Panc1 (cell line): ENCODE measurements around the gene EPHB2. TPM values are rescaled to one million over a fixed set of nuclear protein-coding genes. Genes with fewer than 3 reads are reported as not detected.

Experiments
- ATAC-seq: fragments of 200-7000 bp; cut with Tn5 transposase; 2 replicates; pipeline ENCODE4 v1.9.1; 2020; ENCODE audit warnings: mild to moderate bottlenecking, moderate library complexity
- BruUV-seq: library from RNA; stranded (reverse); fragments of 400-500 nt; replicated peaks from 2 replicates; lab custom pipeline; 2021; lab: Mats Ljungman, UMichigan
- CTCF ChIA-PET: fragments of 300-600 bp; sonication (Branson Sonifier 250); formaldehyde crosslinking; loops from one replicate; lab custom pipeline; 2022; ENCODE audit warnings: antibody characterized with exemption; lab: Charles Lee
- POLR2A ChIA-PET: fragments of 300-600 bp; sonication (Branson Sonifier 250); formaldehyde crosslinking; loops from one replicate; lab custom pipeline; 2022; ENCODE audit warnings: antibody characterized with exemption; lab: Charles Lee
- DNase-seq: peaks from one replicate; pipeline ENCODE4 v3.0.0-alpha.2; 2010; ENCODE audit warnings: low read depth, low spot score
- H3K27ac ChIP-seq: 2 replicates; pipeline ENCODE4 v1.5.1; 2011; ENCODE audit warnings: mild to moderate bottlenecking, low read length, inconsistent platforms
- H3K27me3 ChIP-seq: fragments of 200-500 bp; sonication (Bioruptor generic); 2 replicates; pipeline ENCODE4 v1.6.0; 2014; ENCODE audit warnings: low read length, inconsistent platforms; ENCODE audit not compliant: control insufficient read depth, insufficient read depth
- H3K36me3 ChIP-seq: fragments of 200-500 bp; sonication (Bioruptor generic); 2 replicates; pipeline ENCODE4 v1.5.1; 2014; ENCODE audit warnings: inconsistent platforms, mild to moderate bottlenecking, low read length, moderate library complexity; ENCODE audit not compliant: control insufficient read depth, insufficient read depth
- H3K4me1 ChIP-seq: 2 replicates; pipeline ENCODE4 v1.5.1; 2011; ENCODE audit warnings: inconsistent platforms, mild to moderate bottlenecking, low read length, moderate library complexity; ENCODE audit not compliant: control insufficient read depth, insufficient read depth
- H3K4me3 ChIP-seq, 2 experiments: 2 replicates each; pipeline ENCODE4 v1.5.1; 2011 to 2012; ENCODE audit warnings: low read depth in 2 of 2, low read length in 2 of 2, mild to moderate bottlenecking in 2 of 2, inconsistent platforms in 1 of 2, moderate library complexity in 1 of 2
- H3K9me3 ChIP-seq: fragments of 200-500 bp; sonication (Bioruptor generic); 2 replicates; pipeline ENCODE4 v1.5.1; 2014; ENCODE audit warnings: low read depth, mild to moderate bottlenecking, inconsistent platforms, low read length, moderate library complexity; ENCODE audit not compliant: control insufficient read depth, insufficient read depth
- POLR2AphosphoS5 ChIP-seq: IDR thresholded peaks from 2 replicates; pipeline ENCODE4 v1.6.1; 2012; ENCODE audit warnings: mild to moderate bottlenecking, low read depth, low read length, moderate library complexity
- REST ChIP-seq, 2 experiments: IDR thresholded peaks; 2 replicates each; pipeline ENCODE4 v1.6.1; 2011 to 2012; ENCODE audit warnings: low read depth in 2 of 2, control low read depth in 1 of 2, low read length in 1 of 2, mild to moderate bottlenecking in 1 of 2, moderate library complexity in 1 of 2; ENCODE audit not compliant: insufficient read depth in 1 of 2
- SIN3A ChIP-seq: IDR thresholded peaks from 2 replicates; pipeline ENCODE4 v1.6.1; 2012; ENCODE audit warnings: low read depth, mild to moderate bottlenecking, low read length, moderate library complexity, borderline replicate concordance; ENCODE audit not compliant: insufficient read depth
- TCF7L2 ChIP-seq: IDR thresholded peaks from 2 replicates; pipeline ENCODE4 v1.6.1; 2011; ENCODE audit warnings: mild to moderate bottlenecking, low read depth, low read length, inconsistent platforms
- in situ Hi-C: cut with HindIII; loops from 2 replicates; pipeline ENCODE4 v1.10.0; 2016; ENCODE audit warnings: low sequenced_read_pairs, low pct_unique_long_range_greater_than_20kb
- intact Hi-C: fragments of 100-400 bp; cut with micrococcal nuclease; formaldehyde crosslinking; loops from one replicate; pipeline ENCODE4 v1.10.0; 2022; ENCODE audit not compliant: unreplicated experiment
- total RNA-seq: library from RNA; stranded (reverse); gene quantifications from one replicate; pipeline ENCODE4 v1.2.1, GENCODE V29; 2021; ENCODE audit not compliant: unreplicated experiment
- TF ChIP-seq, protein P1 (sequence below): fragments of 450-650 bp; IDR thresholded peaks from 2 replicates; pipeline ENCODE4 v1.5.1; 2017; ENCODE audit warnings: mild to moderate bottlenecking

Gene EPHB2
- total RNA-seq, 1 experiment from 2014 or later = 29.0 TPM

DNA sequence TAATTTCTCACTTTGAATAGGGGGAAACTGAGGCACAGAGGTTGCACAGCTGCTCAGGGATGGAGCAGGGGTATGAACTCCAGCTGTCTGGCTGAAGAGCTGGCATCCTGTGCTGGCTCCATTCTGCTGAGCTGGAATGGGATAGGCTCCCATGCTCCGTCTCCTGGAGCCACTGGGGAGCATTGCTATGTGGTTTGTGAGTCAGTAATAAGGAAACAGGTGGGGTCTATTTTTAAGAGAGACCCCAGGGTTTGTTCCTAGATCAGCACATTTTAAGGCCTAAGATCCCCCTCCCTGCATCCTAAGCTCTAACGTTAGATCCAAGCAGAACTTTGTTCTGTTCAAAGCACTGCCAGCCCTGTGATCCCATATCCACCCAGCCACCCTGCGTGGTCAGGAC lies 189.8 kb downstream of the EPHB2 start:
- no TSS peak for BruUV-seq
- Histone ChIP-seq H3K36me3 (no peaks in the 10 kb centered on the region), H3K27me3 (no peaks in the 10 kb centered on the region), H3K4me1 (no peaks in the 10 kb centered on the region), H3K27ac (no peak overlapping the region), H3K4me3 (no peak overlapping the region), H3K9me3 (no peaks in the 10 kb centered on the region)
- DNase-seq (no peak), ATAC-seq (no peak)
- ChIA-PET POLR2A (no interaction called here), CTCF (no interaction called here)
- in situ Hi-C loops = no loop called here
- TF ChIP-seq REST (IDR thresholded peaks at IDR 0.05; ENCODE audit: insufficient read depth in 1 of 2, low read depth in 2 of 2, low read length in 1 of 2) (no peak), SIN3A (no peak), TCF7L2 (no peak), POLR2AphosphoS5 (no peak)
- TF ChIP-seq, protein P1, sequence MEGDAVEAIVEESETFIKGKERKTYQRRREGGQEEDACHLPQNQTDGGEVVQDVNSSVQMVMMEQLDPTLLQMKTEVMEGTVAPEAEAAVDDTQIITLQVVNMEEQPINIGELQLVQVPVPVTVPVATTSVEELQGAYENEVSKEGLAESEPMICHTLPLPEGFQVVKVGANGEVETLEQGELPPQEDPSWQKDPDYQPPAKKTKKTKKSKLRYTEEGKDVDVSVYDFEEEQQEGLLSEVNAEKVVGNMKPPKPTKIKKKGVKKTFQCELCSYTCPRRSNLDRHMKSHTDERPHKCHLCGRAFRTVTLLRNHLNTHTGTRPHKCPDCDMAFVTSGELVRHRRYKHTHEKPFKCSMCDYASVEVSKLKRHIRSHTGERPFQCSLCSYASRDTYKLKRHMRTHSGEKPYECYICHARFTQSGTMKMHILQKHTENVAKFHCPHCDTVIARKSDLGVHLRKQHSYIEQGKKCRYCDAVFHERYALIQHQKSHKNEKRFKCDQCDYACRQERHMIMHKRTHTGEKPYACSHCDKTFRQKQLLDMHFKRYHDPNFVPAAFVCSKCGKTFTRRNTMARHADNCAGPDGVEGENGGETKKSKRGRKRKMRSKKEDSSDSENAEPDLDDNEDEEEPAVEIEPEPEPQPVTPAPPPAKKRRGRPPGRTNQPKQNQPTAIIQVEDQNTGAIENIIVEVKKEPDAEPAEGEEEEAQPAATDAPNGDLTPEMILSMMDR = no peak
- intact Hi-C loops = no loop called here

GRCh38 chr1:22903113-22903512 lies 192.5 kb downstream of the EPHB2 start:
- DNase-seq = no peak
- Histone ChIP-seq H3K36me3 (no peaks in the 10 kb centered on the region), H3K27me3 (no peaks in the 10 kb centered on the region), H3K9me3 (no peaks in the 10 kb centered on the region), H3K27ac (no peak overlapping the region), H3K4me1 (no peaks in the 10 kb centered on the region), H3K4me3 (no peak overlapping the region)
- CTCF ChIA-PET = no interaction called here
- TF ChIP-seq POLR2AphosphoS5 = no peak
- POLR2A ChIA-PET = no interaction called here
- ATAC-seq = no peak
- in situ Hi-C loops = no loop called here
- BruUV-seq = no TSS peak
- intact Hi-C loops = no loop called here

DNA sequence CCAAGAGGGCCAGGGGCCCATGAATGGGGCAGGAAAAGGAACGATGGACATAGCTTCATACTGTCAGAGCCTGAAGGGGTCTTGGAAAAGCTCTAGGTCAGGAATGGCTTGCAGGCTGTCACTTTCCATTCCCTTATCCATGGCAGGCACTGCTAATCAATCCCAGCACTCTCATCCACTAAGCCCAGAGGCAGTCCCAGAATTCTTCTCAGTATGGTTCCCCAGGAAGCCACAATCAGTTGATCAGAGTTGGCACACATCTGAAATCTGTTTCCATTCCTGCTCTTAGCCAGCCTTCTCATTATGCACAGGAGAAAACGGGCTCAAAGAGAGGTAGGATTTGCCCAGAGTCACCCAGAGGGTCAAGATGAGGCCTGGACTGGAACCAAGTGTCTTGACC lies 196.3 kb downstream of the EPHB2 start:
- in situ Hi-C loops (no loop called here), intact Hi-C loops (no loop called here)
- no peaks in the 10 kb centered on the region for H3K36me3 ChIP-seq
- H3K27me3 ChIP-seq = no peaks in the 10 kb centered on the region
- no peaks in the 10 kb centered on the region for H3K9me3 ChIP-seq
- H3K27ac ChIP-seq = no peak overlapping the region
- no peak overlapping the region for H3K4me3 ChIP-seq
- CTCF ChIA-PET = no interaction called here
- ATAC-seq = no peak
- BruUV-seq = no TSS peak
- DNase-seq = no peak
- POLR2A ChIA-PET = no interaction called here
- no peak for TF ChIP-seq TCF7L2
- TF ChIP-seq, protein P1 = no peak
- TF ChIP-seq POLR2AphosphoS5 = no peak
- TF ChIP-seq REST (IDR thresholded peaks at IDR 0.05; ENCODE audit: insufficient read depth in 1 of 2, low read depth in 2 of 2, low read length in 1 of 2) = no peak
- no peak for TF ChIP-seq SIN3A
- H3K4me1 ChIP-seq = no peaks in the 10 kb centered on the region
